M059J (cell line): ENCODE results near the gene SIX3. TPM values are rescaled to one million over a fixed set of nuclear protein-coding genes. Genes with fewer than 3 reads are reported as not detected.

Source experiments
- DNase-seq: peaks from one replicate; pipeline ENCODE4 v3.0.0-alpha.2; 2012; ENCODE audit warnings: low read depth
- total RNA-seq: library from RNA; depleted of rRNA; stranded (reverse); fragments of >200 nt; shearing (Covaris generic); gene quantifications from 2 replicates; pipeline ENCODE4 v1.2.3, GENCODE V29; 2014; rRNA removed

SIX3 gene
- total RNA-seq: not detected in 2 replicates

DNA sequence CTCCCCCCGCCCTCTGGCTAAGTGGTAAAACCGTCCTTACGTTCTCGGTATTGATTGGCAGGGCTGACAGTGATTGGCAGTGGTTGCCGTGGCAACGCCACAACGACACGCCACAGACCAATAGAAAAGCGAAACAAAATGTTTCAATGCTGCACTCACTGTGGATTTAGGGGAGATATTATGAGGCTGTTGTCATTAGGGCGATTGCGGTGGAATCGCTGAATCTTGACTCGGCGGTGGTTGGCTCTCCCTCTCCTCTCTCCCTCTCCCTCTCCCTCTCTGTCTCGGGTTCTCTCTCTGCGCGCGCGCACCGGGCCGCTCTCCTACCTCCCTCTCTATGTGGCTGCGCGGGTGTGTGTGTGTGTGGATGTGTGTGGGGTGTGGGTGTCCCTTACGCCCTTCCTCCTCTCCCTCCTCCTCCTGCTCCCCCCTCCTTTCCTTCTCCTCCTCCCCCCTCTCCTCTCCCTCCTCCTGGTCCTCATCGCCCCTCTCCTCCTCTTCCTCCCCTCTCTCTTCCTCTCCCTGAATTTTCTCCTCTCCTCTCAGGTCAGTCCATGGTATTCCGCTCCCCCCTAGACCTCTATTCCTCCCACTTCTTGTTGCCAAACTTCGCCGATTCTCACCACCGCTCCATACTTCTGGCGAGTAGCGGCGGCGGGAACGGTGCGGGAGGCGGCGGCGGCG is at the start of gene SIX3:
Gene SIX3 (plus strand): TSS at position 152 of the 684 bp plus-strand sequence. CDS start 403 bp downstream, at position 555.
- peak; percentile 38 for DNase-seq

DNA sequence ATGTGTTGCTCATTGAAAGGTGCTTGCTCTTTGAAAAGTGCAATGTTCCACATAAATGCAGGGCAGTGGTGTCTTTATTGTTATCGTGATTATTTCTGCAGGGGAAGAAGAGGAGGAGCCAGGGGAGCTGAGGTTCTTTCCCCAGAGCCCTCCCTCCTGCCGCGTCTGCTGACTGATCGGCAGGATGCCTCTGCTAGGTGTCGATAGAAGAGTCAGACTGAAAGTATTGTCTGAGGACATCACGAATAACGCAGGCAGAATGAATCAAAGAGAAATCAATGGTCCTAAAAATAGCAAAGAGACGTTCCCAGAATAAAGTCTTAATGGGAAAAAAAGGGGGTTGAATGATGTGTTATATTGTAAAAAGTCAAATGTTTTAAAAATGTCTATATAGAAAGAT is 47.4 kb upstream of the SIX3 start:
- DNase-seq: no peak

DNA sequence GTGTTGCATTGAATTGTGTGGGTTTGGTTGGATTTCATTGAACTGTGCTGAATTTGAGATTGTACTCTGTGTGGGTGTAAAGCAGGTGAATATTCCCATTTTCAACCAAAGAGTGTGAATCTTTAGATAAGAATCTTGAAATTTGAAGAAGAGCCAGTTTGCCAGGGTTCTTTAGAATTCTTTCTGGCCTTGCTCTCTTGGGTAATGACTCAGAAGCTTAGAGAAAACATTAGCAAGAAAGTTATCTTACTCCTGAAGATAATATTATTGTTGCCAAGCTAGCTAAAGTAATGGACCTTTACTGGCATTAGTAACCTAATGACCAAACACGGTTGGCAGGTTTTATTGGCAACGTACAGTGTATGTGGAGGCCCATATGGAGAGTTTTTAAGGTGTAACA is 46.4 kb upstream of the SIX3 start:
- no peak for DNase-seq

DNA sequence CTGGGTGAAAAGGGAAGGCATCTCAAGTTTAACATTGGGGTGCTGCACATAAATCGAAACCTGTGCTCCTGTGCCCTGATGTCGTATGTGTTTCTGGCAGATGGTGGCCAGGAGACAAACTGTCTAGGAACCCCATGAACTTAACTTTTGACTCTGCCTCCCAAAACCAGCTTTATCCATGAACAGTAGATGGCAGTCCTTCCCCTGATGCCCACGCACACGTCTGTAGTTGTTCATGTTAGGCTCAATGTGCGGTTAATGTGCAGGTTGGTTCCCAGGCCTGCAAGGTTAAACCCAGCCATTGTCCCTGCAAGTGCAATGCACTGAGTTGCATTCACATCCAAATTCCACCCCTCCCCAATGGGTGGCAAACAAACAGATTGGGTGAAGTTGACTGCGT is 44.1 kb upstream of the SIX3 start:
- DNase-seq: no peak

DNA sequence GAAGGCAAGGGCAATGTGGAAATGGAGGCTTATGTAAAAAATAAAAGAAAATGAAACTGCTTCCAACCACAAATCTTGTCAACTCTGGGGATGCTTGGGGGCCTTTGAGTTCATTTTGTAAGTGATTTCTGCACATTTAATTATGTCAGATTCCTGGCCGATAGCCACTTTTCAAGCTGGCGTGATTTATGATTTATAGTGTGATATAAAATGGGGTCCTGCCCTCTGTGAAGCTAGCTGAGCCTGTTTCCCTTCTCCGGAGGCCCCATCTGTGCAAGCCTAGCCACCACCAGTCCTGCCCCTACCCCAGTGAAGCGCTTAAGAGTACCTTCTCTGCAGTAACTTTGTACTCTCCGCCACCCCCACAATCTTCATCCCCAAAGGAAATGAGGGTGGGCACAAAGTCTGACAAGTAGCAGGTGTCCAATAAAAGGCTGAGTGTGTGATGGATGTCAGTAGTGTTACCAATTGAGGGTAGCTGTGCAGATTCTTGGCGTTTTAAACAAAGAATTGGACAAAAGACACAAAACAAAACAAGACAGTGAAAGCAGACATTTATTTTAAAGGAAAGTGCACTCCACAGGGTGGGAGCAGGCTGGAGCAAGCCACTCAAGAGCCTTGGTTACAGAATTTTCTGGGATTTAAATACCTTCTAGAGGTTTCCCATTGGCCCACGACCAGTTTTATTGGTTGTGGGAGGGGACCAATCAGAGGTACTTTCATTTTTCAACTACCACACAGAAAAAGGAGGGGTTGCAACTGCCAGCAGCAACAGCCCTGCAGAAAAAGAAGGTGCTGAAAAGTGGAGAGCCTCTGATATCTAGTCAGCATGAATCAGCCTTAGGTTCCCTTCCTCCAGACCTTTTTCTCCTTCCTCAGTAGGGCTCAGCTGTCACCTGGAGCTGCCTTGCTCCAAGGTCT is 39.0 kb upstream of the SIX3 start:
- DNase-seq: peak; percentile 10

DNA sequence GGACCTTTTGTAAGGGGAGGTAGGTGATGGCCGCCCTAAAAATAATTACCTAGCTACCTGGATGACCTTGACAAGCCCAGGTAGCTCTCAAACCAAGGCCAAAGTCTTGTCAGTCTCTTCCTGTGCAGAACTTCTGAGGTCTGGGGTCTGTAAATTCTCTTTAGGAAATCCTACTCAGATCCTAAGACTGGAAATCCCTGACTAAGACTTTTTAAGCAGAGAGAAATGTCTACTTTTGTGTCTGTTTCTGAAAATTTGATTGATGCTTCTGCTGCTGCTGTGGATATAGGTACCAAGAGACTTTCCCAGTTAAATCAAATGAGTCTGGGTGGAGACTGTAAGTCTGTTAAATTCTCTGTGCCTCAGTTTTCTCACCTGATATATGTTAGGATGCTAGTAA is 36.9 kb upstream of the SIX3 start:
- DNase-seq: no peak

DNA sequence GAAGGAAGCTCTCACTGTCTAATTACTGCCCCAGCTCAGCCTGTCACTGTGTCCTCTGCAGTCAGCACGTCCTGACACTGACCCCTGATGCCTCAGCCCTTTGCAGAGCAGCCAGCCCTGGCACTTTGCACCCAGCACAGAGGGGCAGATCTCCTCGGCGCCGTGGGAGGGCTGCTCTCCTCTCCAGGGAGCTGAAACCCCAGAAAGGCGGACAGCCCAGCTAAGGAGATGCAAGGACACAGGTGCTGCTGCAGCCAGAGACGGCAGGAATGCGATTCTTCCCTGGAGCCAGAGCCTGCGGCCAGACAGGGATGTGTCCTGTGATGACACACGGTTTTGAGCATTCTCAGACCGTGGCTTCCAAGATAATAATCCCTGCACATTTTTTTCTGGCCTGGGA is 34.5 kb upstream of the SIX3 start:
- DNase-seq: peak; percentile 46

DNA sequence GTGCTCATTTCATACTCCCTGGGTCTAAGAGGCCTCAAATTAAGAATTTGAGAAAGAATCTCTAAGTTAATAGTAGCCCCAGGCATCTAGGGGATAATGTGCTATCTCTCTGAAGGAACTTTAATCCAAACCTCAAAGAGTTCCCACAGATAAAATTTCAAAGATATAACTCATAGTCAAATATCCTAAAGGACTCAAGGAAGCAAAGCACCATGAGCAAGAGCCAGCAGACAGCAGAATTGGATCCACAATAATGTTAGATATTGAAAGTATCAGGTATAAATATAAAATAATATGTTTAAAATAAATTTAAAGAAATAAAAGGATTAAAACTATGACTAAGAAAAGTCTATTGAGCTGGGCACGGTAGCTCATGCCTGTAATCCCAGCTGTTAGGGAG is 31.7 kb upstream of the SIX3 start:
- no peak for DNase-seq

DNA sequence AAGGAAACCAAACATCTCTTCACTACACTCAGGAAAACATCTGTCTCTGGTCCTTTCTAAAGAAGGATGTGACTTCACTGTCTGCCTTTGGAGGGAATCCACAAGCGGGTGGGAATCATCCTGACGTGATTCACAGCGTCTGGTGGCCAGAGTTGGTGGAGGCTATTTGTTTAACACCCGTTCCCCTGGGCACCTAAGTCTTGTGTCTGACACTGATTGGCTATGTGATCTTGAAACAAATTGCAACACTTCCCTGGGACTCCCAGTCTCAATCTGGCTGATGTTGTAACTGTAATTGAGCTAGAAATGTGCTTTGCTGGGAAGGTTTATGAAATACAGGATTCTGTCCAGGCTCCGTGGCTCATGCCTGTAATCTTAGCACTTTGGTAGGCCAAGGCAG is 28.8 kb upstream of the SIX3 start:
- no peak for DNase-seq

DNA sequence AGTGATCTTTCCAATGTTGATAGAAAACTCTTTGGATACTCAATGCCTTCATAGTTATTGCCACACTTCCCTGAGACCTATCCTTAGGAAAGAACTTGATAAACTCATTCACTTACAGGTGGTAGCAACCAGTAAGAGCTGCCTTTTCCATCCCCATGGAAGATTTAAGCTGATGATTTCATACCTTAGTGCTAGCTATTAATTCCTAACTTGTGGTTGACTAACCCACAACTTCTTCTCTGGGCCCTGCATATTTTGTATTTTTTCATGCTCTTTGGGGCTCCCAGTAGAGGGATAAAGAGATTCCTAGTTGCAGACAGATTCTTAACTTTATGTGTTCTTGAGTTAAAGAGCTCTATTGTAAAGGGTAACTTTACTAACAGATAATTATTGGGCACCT is 25.2 kb upstream of the SIX3 start:
- DNase-seq: no peak

DNA sequence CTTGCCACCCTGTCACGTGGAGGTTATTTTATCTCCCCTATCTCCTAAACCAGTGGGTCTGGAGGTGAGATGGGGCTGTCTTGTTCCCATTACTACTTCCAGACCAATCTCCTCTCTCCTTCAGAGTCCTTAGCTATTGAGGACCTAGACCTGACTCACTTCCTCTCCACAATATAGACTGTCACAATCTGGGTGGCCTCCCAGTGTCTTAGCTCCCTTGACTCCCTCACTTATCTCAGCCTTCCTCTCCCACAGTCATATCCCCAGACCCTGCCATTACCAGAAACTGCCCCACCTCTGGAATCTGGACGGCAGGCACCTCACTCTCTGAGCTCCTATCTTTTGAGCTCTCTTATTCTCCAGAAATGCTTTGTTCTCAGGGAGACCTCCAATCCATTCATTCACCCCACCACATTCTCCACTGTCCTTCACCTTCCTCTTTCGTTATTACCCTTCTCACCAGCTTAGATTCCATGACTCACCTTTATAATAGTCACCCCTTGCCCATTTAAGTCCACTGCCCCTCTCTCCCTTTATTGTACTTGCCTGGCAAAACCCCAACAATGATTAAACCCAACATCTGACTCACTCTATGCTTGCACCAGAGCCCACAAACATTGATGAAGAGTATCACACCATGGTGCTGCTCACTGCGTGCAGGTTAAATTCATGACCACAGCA is 23.3 kb upstream of the SIX3 start:
- peak; percentile 57 for DNase-seq

DNA sequence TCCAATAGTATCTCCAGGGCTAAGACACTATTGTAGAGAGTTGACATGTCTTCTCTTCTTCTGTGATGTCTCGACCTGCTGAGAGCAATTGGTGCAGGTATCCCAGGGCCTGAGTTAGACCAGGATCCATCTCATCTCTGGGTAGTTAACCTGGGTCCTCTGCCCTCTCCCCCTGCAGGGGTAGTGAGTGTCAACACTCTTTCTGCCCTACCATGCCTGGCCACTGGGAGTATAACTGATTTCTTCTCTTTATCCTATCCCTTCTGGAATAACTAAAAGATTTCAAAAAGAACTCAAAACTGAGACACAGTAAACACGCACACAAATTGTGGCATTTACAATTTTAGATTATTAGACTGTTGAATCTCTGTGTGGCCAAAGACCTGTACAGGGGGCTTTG is 20.8 kb upstream of the SIX3 start:
- no peak for DNase-seq

DNA sequence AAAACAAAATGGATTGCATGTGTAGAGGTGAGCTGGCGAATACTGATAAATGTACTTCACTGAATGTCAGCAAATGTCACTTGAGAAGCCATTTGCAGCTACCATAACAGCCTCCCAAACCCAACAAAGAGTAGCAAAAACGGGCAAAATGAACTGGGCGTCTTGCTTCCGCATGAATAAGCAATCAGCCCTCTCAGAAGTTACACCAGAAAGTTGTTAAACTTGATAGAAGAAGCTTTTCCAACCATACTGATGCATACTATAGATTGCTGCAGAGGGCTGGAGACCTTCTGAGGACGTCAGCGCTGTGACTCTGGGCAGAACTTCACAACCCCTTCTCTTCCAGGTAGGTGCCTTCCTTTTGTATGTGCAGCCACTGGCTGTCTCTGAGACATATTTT is 18.7 kb upstream of the SIX3 start:
- DNase-seq: no peak

DNA sequence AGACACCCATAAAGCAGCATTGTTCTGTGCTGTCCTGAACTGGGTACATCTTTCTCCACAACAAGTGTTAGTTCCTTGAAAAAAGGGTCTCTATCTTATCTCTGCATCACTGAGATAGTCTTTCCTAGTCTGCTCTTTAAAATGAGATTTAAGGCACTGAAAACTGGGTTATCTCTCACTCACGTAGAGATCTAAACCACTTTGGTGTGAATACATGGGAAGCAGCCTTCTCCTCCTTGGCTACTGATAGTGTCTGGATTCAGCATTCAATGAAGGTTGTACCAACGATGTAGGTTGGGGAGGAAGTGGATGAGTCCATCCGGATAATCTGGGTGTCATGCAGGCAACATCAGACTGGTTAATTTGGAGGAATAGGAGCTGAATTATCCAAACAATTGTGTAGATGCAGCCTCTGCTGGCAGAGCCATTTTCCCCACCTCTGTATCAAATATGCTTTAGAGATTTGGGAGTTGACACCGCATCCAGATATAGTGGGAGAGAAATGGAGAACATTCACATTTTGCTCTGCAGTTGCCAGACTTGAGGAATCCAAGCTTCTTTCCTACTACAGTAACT is 15.9 kb upstream of the SIX3 start:
- no peak for DNase-seq

DNA sequence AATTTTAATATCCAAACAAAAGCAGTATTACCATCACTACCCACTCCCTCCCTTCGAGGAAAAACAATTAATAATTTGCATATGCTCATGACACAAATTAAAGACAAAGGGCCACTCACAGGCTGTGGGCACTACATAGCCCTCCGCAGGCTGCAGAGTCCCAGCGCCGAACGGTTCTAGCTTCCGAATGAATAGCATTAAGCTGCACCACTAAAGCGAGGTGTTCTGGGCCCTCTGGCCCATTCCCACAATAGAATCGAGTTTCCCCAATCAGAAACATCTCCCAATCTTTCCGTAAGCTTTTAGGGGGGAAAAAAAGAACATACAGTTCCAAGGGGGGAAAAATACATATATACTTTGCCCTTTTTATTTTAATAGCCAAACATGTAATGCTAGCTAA is 14.5 kb upstream of the SIX3 start:
- no peak for DNase-seq

DNA sequence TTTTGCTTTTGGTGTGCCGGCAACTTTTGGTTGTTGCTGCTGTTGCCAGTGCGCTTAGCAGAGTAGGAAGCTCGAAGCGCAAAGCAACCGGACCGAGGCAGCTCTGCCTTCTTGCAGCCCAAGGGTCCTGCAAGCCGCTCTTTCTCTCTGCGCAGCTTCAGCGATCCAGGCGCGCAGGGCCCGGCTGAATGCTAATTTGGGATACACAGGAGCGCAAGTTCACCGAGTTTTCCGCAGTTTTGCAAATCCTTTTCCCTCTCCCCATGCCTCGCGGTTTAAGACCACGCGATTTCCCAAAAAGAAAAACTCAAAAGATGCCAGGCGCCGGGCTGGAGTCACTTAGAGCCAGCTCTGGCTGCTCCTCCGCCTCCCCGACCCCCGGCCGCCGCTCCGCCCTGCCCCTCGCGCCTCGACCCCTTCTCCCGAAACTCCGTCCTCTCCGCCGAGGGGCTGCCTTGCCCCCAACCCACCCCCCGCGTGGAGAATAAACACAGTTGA is 13.5 kb upstream of the SIX3 start:
- no peak for DNase-seq

DNA sequence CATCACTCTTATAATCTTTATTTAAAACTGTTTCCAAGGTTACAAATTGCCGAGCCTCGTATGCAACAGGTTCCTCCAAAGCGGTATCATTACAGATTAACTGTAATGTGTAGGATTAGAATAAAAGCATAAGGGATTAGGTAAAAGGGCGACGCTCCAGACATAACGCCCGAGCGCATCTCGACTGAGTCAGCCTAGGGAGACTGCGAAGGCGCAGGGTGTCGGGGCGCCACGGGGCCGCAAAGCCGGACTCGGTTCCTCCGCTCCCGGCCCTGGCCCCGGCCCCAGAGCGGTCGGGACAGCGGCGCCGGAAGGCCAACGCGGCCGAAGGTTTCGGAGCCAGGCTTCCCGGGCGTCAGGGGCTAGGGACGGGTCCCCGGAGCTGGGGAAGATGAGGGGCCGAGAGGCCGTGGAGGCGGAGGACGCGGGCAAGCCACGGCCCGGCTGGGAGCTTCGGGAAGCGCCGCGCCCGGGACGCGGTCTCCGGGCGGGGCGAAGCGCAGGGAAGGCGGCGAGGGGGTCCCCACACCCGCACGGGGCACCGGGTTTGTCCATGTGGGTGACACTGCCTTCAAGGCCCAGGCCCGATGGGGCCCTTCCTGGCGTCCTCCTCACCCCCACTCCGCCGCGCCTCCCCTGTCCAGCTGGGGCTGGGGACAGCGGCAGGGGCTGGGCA is 12.9 kb upstream of the SIX3 start:
- DNase-seq: no peak

DNA sequence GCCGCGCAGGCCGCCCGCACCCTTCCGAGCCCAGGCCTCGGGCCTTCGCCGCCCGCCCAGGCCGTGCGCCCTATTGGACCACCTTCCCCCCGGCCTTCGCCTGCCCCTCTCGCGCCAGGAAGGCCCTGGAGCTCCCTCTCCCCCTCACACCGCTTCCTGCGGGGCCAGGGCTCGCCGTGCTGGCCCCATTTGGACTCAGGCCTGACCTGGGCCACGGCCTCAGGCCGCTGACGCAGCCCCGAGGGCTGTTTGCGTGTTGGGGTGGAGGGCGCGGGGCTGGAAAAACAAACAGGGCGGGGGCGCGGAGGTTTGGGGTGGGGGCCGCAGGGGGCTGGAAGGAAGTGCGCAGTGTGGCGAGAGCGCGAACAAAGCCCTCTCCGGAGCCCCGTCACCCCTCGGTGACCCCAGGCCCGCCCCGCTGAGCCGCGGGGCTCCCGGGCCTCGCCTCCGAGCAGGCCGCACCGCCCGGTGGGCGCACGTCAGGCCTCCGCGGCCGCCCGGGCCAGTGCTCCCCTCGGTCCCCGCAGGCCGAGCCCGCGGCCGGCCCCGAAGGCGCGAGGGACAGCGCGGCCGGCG is 12.3 kb upstream of the SIX3 start:
- no peak for DNase-seq

DNA sequence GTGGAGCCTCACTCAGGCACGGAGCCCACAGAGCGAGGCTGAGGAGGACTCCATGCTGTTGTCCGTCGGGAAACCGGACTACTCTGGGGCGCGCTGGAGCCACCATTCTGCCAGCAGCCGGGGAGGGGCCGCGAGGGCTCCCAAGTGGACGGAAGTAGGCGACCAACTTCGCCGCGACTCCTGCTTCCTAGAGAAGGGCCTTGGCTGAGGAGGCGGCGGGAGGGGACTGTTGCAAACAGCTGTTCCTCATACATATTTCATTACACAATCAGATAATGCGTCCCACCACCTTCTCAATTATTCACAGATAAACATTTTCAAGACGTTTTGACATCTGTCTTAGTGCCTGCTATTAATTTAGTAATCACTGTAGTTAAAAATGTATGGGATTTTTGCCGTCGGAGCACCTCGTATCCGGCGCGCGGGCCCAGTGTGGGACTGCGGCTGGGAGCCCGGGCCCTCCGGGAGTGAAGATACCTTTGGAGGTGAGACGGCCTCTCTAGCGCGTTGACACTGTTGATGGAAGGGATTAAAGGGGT is 11.7 kb upstream of the SIX3 start:
- no peak for DNase-seq

DNA sequence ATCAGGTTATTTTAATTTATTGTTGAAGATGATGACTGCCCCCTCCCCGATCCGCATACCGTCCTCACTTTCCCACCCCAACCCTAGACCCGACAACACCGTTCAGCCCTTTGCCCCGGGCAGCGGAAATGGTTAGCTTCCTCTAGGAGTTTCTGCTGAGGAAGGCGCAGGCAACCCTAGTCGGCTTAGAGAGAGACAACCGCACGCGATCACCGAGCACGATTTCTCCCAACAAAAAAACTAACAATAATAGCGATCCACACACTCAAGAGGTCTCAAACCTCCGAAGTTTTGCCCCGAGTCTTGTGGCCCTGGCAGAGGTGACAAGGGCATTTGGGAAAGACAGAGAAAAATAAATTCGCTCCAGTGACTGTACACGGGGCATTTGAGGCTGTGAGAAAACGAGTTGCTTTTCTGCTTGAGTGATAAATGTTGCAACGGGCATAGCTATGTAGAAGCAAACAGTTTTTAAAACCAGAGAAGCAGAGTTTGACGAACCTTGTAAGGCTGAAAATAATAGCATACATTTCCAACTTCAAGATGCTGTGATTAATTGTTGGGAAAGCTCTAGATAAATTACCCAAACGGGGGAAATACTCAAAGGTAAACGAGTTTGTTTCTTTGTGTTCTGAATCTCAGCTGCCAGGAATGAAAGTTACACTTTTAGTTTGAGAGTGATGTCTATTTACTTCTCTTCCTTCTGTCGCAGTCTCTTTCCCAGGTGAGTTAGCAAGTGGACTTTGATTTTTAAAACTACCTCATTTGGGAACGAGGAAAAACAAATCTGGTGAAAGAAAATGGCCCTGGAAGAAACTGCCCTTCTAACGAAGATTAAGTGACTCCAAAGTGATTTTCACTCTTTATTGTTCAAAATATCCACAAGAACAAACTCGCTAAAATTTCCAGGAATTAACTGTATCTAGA is 11.0 kb upstream of the SIX3 start:
- DNase-seq: no peak
